A549 (cell line): Measurements from ENCODE around the gene ZC3H12C. TPM values are rescaled to one million over a fixed set of nuclear protein-coding genes. Genes with fewer than 3 reads are reported as not detected.

Experiments
- ATAC-seq, 2 experiments: fragments of 200-7000 bp in 1 of 2; fragments of >200 bp in 1 of 2; cut with Nextera tagmentation in 1 of 2; cut with Tn5 transposase in 1 of 2; 3 replicates each; pipeline versions ENCODE4 v1.8.0 to v1.9.1; 2018 to 2020; ENCODE audit warnings: mild to moderate bottlenecking in 1 of 2, moderate library complexity in 1 of 2
- CTCF ChIA-PET: fragments of 300-600 bp; sonication (Branson Sonifier 250); formaldehyde crosslinking; extraction: SDS; loops from one replicate; lab custom pipeline; 2021; ENCODE audit warnings: antibody characterized with exemption, inconsistent platforms; lab: Yijun Ruan, JAX
- POLR2A ChIA-PET: fragments of 350-600 bp; formaldehyde crosslinking; extraction: SDS; loops from one replicate; lab custom pipeline; 2021; ENCODE audit warnings: antibody characterized with exemption, inconsistent platforms; lab: Yijun Ruan, JAX
- DNase-seq, 2 experiments: peaks; one replicate each; pipeline versions ENCODE4 v3.0.0 to v3.0.0-alpha.2; 2011 to 2016; ENCODE audit warnings: low read depth in 1 of 2, low spot score in 1 of 2
- FAIRE-seq: peaks from 2 replicates; lab custom pipeline; 2011; peaks lifted over from hg19 to GRCh38; lab: Jason Lieb, UNC
- H3K27ac ChIP-seq, 2 experiments: fragments of >200 bp; sonication (Bioruptor Twin); formaldehyde crosslinking; 3 replicates each; pipeline ENCODE4 v1.5.1; 2016 to 2017
- H3K4me1 ChIP-seq: fragments of >200 bp; sonication (Bioruptor Twin); formaldehyde crosslinking; 3 replicates; pipeline ENCODE4 v1.6.1; 2016
- H3K4me2 ChIP-seq: fragments of >200 bp; sonication (Bioruptor Twin); formaldehyde crosslinking; 3 replicates; pipeline ENCODE4 v1.6.1; 2016
- H3K4me3 ChIP-seq: fragments of >200 bp; sonication (Bioruptor Twin); formaldehyde crosslinking; 3 replicates; pipeline ENCODE4 v1.5.1; 2016
- H3K9me3 ChIP-seq: fragments of >200 bp; sonication (Bioruptor Twin); formaldehyde crosslinking; 3 replicates; pipeline ENCODE4 v1.6.1; 2016
- ATOH8 ChIP-seq: fragments of 250-450 bp; sonication (Bioruptor Pico); IDR thresholded peaks from 2 replicates; pipeline ENCODE4 v1.5.0; 2020; ENCODE audit warnings: low read depth, mild to moderate bottlenecking, moderate library complexity
- BCL3 ChIP-seq: fragments of >200 bp; sonication (Bioruptor Twin); formaldehyde crosslinking; IDR thresholded peaks from 3 replicates; pipeline ENCODE4 v1.6.1; 2016
- CBX2 ChIP-seq: fragments of 200-600 bp; sonication (generic); IDR thresholded peaks from 2 replicates; pipeline ENCODE4 v1.6.1; 2016; ENCODE audit warnings: low read depth, mild to moderate bottlenecking, borderline replicate concordance
- CTCF ChIP-seq: fragments of >200 bp; sonication (Bioruptor Twin); formaldehyde crosslinking; IDR thresholded peaks from 3 replicates; pipeline ENCODE4 v1.5.1; 2016
- EHF ChIP-seq: fragments of 250-450 bp; sonication (Bioruptor Pico); IDR thresholded peaks from 2 replicates; pipeline ENCODE4 v1.5.0; 2020; ENCODE audit warnings: mild to moderate bottlenecking
- EHMT2 ChIP-seq: fragments of 200-600 bp; sonication (generic); IDR thresholded peaks from 2 replicates; pipeline ENCODE4 v1.6.1; 2016; ENCODE audit warnings: antibody characterized with exemption, low read depth, mild to moderate bottlenecking, moderate library complexity
- FOSL2 ChIP-seq, 2 experiments: fragments of 450-650 bp in 1 of 2; fragments of >200 bp in 1 of 2; sonication (Bioruptor Twin) in 1 of 2; formaldehyde crosslinking; IDR thresholded peaks; 2 replicates each; pipeline versions ENCODE4 v1.5.0 to v1.6.1; 2016 to 2020; ENCODE audit warnings: mild to moderate bottlenecking in 1 of 2, moderate library complexity in 1 of 2
- FOXS1 ChIP-seq: fragments of 250-450 bp; sonication (Bioruptor Pico); IDR thresholded peaks from 2 replicates; pipeline ENCODE4 v1.5.0; 2020; ENCODE audit warnings: mild to moderate bottlenecking, moderate library complexity
- HES2 ChIP-seq: fragments of >200 bp; sonication (Bioruptor Twin); formaldehyde crosslinking; IDR thresholded peaks from 2 replicates; pipeline ENCODE4 v1.6.1; 2016
- HMGXB4 ChIP-seq: fragments of 250-450 bp; sonication (Bioruptor Pico); IDR thresholded peaks from 2 replicates; pipeline ENCODE4 v1.5.0; 2021; ENCODE audit warnings: mild to moderate bottlenecking, moderate library complexity, borderline replicate concordance
- HOXB5 ChIP-seq: fragments of 250-450 bp; sonication (Bioruptor Pico); IDR thresholded peaks from 2 replicates; pipeline ENCODE4 v1.5.0; 2020; ENCODE audit warnings: mild to moderate bottlenecking, moderate library complexity
- KDM5A ChIP-seq: fragments of 200-600 bp; sonication (generic); IDR thresholded peaks from 2 replicates; pipeline ENCODE4 v1.6.1; 2016; ENCODE audit warnings: antibody characterized with exemption, mild to moderate bottlenecking
- MAFK ChIP-seq: fragments of 450-650 bp; IDR thresholded peaks from 2 replicates; pipeline ENCODE4 v1.6.1; 2014; ENCODE audit not compliant: partially characterized antibody
- MAX ChIP-seq: IDR thresholded peaks from 2 replicates; pipeline ENCODE4 v1.6.1; 2012
- MYC ChIP-seq: IDR thresholded peaks from 2 replicates; pipeline ENCODE4 v1.6.1; 2012; ENCODE audit warnings: mild to moderate bottlenecking, inconsistent platforms, low read length, improper control_type of control experiment, borderline replicate concordance
- NFE2L2 ChIP-seq: fragments of 150-350 bp; conservative IDR thresholded peaks from 2 replicates; pipeline ENCODE4 v1.6.1; 2014; ENCODE audit warnings: low read length
- NR3C1 ChIP-seq: fragments of >200 bp; sonication (Bioruptor Twin); formaldehyde crosslinking; IDR thresholded peaks from 3 replicates; pipeline ENCODE4 v1.6.1; 2017
- PBX3 ChIP-seq: IDR thresholded peaks from 2 replicates; pipeline ENCODE4 v1.6.1; 2012
- POLR2A ChIP-seq: IDR thresholded peaks from 2 replicates; pipeline ENCODE4 v1.6.1; 2012; ENCODE audit warnings: mild to moderate bottlenecking, low read length
- RAD21 ChIP-seq, 2 experiments: fragments of >200 bp in 1 of 2; sonication (Bioruptor Twin) in 1 of 2; formaldehyde crosslinking in 1 of 2; IDR thresholded peaks in 1 of 2; conservative IDR thresholded peaks in 1 of 2; 2 replicates in 1 of 2; 3 replicates in 1 of 2; pipeline ENCODE4 v1.6.1; 2012 to 2018; ENCODE audit warnings: inconsistent platforms in 1 of 2
- RNF2 ChIP-seq: fragments of 200-600 bp; sonication (generic); IDR thresholded peaks from 2 replicates; pipeline ENCODE4 v1.6.1; 2016; ENCODE audit warnings: low read depth, mild to moderate bottlenecking, antibody characterized with exemption, moderate library complexity, borderline replicate concordance
- SMC3 ChIP-seq: fragments of >200 bp; sonication (Bioruptor Twin); formaldehyde crosslinking; IDR thresholded peaks from 3 replicates; pipeline ENCODE4 v1.6.1; 2018; ENCODE audit warnings: inconsistent platforms
- TP53 ChIP-seq: fragments of 250-450 bp; sonication (Bioruptor Pico); IDR thresholded peaks from 2 replicates; pipeline ENCODE4 v1.5.0; 2021; ENCODE audit warnings: mild to moderate bottlenecking, moderate library complexity
- ZNF302 ChIP-seq: fragments of 250-450 bp; sonication (Bioruptor Pico); IDR thresholded peaks from 2 replicates; pipeline ENCODE4 v1.9.0; 2021; ENCODE audit warnings: inconsistent platforms, mild to moderate bottlenecking, moderate library complexity
- WGBS: methylation state at CpG from one replicate; pipeline ENCODE4 v1.1.6; 2017; ENCODE audit errors: missing lambda C conversion rate; 5-methylcytosine and 5-hydroxymethylcytosine counted together
- polyA plus RNA-seq, 4 experiments: library from polyadenylated mRNA; depleted of rRNA in 3 of 4; stranded (reverse); fragments of >200 nt; fragmentation: RNase III in 1 of 4; extraction: RNeasy Plus Mini Kit Qiagen cat#74134 plus additional on column Dnase treatment in 1 of 4; gene quantifications; 2 replicates in 3 of 4; 3 replicates in 1 of 4; pipeline ENCODE4 v1.2.3, GENCODE V29; 2011 to 2017

Gene ZC3H12C
- polyA plus RNA-seq, 2 of the 4 experiments (the other 2 are of a cell fraction) = 3.1 to 12.4 TPM

GRCh38 chr11:110110854-110111253 lies 17.7 kb downstream of the ZC3H12C start:
- POLR2A ChIA-PET = interaction anchor here (0.5 kb wide), 1 partner anchor 42 kb away, joined by 3 read pairs; no protein-coding TSS in a partner anchor
- no peak overlapping the region for H3K4me3 ChIP-seq
- CTCF ChIA-PET = interaction anchor here (0.8 kb wide), 1 partner anchor 30 kb away, joined by 3 read pairs; no protein-coding TSS in a partner anchor
- DNase-seq = no peak
- H3K4me2 ChIP-seq = no peak overlapping the region
- no peak for FAIRE-seq
- peaks cover 7% of the 10 kb centered on the region; the same call in 1 of the 3 replicates for H3K9me3 ChIP-seq
- WGBS = 84% methylated on average over 4 of the region's 4 CpGs
- no peak for ATAC-seq
- TF ChIP-seq EHMT2 (no peak), MAX (no peak), FOXS1 (CRISPR knock-in tag) (no peak), RAD21 (conservative IDR thresholded peaks at IDR 0.05 in 1 of 2, IDR thresholded peaks at IDR 0.05 in 1 of 2) (no peak), ZNF302 (CRISPR knock-in tag) (no peak), BCL3 (no peak), HES2 (no peak), NR3C1 (no peak), NFE2L2 (no peak), EHF (no peak), MYC (no peak), FOSL2 (IDR thresholded peaks at IDR 0.05) (no peak), FOSL2 (CRISPR knock-in tag; IDR thresholded peaks at IDR 0.05) (no peak)
- no peaks in the 10 kb centered on the region for H3K4me1 ChIP-seq
- H3K27ac ChIP-seq = no peak overlapping the region

- POLR2A ChIA-PET = no interaction called here
- H3K4me3 ChIP-seq = no peak overlapping the region
- DNase-seq = no peak
- FAIRE-seq = no peak
- no peak for ATAC-seq
- H3K9me3 ChIP-seq = no peaks in the 10 kb centered on the region
- H3K4me1 ChIP-seq = no peaks in the 10 kb centered on the region
- no peak for TF ChIP-seq NFE2L2
- no peak for TF ChIP-seq CTCF
- TF ChIP-seq RNF2 = no peak
- no peak for TF ChIP-seq FOXS1 (CRISPR knock-in tag)
- TF ChIP-seq NR3C1 = no peak
- TF ChIP-seq MAX = no peak
- TF ChIP-seq KDM5A = no peak
- no peak for TF ChIP-seq TP53 (CRISPR knock-in tag)
- no peak for TF ChIP-seq HOXB5 (CRISPR knock-in tag)
- TF ChIP-seq PBX3 = no peak
- no peak for TF ChIP-seq SMC3
- no peak for TF ChIP-seq MAFK
- TF ChIP-seq HMGXB4 (CRISPR knock-in tag) = no peak
- TF ChIP-seq POLR2A = no peak
- no peak for TF ChIP-seq FOSL2 (IDR thresholded peaks at IDR 0.05)
- TF ChIP-seq FOSL2 (CRISPR knock-in tag; IDR thresholded peaks at IDR 0.05) = no peak
- TF ChIP-seq ATOH8 (CRISPR knock-in tag) = no peak
- no peak for TF ChIP-seq CBX2
- no peak for TF ChIP-seq BCL3
- no peak overlapping the region for H3K27ac ChIP-seq
- no peak overlapping the region for H3K4me2 ChIP-seq
- CTCF ChIA-PET = no interaction called here
- 89% methylated on average over 2 of the region's 2 CpGs for WGBS
These were observed 19.3 kb downstream of the ZC3H12C start for GRCh38 chr11:110112457-110112856.
